ENCODE measurements around the gene ST6GALNAC5. TPM values are rescaled to one million over a fixed set of nuclear protein-coding genes. Genes with fewer than 3 reads are reported as not detected.

ST6GALNAC5 gene
- polyA plus RNA-seq, 1 donor, result 1.4 TPM

DNA sequence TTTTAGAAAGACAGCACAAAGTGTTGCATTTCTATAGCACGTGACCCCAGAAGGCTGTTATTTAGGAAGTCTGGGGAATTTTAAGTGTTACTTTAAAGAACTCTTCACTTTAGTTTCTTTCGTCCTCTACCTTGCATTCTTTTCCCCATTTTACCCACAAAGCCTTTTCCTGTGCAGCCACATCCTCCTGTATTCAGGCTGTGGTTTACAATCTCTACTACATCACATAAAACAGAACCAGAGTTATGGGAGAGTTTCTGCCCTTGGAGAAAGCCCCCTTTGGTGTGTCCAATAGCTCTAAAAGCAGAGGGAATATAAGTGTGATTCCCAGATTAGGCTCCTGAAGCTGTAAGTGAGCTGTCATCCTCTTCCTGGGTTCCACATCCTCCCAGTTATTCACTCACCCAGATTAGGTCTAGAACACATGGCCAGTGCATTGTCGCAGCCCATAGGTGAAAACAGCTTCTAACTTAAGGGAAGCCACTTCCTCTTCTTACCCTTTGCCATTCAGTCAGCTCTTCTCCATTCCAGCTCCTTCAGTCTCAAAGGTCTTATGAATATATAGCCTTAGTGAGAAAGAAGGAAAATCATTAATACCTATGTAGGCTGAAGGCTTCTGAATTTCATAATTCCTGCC, 180.8 kb downstream of the ST6GALNAC5 start:
- DNase-seq (ENCODE audit: low read depth), result no peak

DNA sequence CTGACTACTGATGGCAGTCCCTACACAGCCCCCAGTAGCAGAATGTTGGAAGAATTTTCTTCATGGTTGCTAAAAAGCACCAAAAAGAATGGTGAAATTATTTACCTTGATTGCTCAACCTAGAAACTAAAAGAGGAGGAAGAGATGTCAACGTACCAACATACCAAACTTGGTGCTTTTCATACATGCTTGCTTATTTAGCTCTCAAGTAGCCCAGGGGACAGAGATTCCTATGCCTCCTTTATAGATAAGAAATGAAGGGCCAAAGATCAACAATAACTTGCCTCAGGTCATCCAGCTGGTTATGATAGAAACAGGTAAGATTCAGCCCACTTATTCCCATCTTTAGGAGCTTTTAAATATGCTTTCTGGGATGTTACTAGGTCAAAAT, 181.3 kb downstream of the ST6GALNAC5 start:
- no peak for DNase-seq (ENCODE audit: low read depth)

- no peak for DNase-seq (ENCODE audit: low read depth)
These were observed 184.1 kb downstream of the ST6GALNAC5 start for GRCh38 chr1:77051425-77051824.

GRCh38 chr1:77056525-77056924, 189.2 kb downstream of the ST6GALNAC5 start:
- no peak for DNase-seq (ENCODE audit: low read depth)

DNA sequence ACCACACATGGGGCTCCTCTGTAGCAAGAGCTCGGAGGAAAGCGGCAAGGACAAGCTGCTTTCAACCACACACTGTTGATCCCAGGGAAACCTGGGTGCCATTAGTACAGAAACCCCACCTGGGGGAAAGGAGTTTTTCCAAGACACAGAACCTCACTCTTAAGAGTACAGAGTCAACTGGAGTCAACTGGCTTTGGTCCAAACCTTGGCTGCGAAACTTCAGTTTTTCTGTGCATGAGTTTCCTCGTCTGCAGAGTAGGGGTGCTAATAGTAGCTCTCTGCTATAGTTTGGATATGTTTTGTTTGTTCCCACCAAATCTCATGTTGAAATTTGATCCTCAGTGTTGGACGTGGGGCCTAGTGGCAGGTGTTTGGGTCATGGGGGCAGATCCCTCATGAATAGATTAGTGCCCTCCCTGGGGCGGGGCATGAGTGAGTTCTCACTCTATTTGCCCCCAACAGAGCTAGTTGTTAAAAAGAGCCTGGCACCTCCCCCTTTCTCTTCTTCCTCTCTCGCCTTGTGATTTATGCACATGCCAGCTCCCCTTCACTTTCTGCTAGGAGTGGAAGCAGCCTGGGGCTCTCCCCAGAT, 190.8 kb downstream of the ST6GALNAC5 start:
- no peak for DNase-seq (ENCODE audit: low read depth)

GRCh38 chr1:77060000-77060399, 192.7 kb downstream of the ST6GALNAC5 start:
- DNase-seq (ENCODE audit: low read depth), result no peak

GRCh38 chr1:77061162-77061561, 193.9 kb downstream of the ST6GALNAC5 start:
- no peak for DNase-seq (ENCODE audit: low read depth)

GRCh38 chr1:77063118-77063517, 195.8 kb downstream of the ST6GALNAC5 start:
- no peak for DNase-seq (ENCODE audit: low read depth)

- DNase-seq (ENCODE audit: low read depth), result no peak
These were observed 197.0 kb downstream of the ST6GALNAC5 start for GRCh38 chr1:77064246-77064645.

GRCh38 chr1:77065693-77066342, 198.5 kb downstream of the ST6GALNAC5 start:
- DNase-seq (ENCODE audit: low read depth), result no peak

GRCh38 chr1:77068013-77068412, 200.7 kb downstream of the ST6GALNAC5 start:
- DNase-seq (ENCODE audit: low read depth), result no peak

- no peak for DNase-seq (ENCODE audit: low read depth)
These were observed 209.5 kb downstream of the ST6GALNAC5 start for GRCh38 chr1:77076759-77077158.

- no peak for DNase-seq (ENCODE audit: low read depth)
These were observed 214.6 kb downstream of the ST6GALNAC5 start for GRCh38 chr1:77081834-77082233.

- no peak for DNase-seq (ENCODE audit: low read depth)
These were observed 217.2 kb downstream of the ST6GALNAC5 start for GRCh38 chr1:77084457-77084856.

GRCh38 chr1:77085109-77085508, 217.8 kb downstream of the ST6GALNAC5 start:
- no peak for DNase-seq (ENCODE audit: low read depth)

GRCh38 chr1:77089756-77090155, 222.5 kb downstream of the ST6GALNAC5 start:
- no peak for DNase-seq (ENCODE audit: low read depth)

DNA sequence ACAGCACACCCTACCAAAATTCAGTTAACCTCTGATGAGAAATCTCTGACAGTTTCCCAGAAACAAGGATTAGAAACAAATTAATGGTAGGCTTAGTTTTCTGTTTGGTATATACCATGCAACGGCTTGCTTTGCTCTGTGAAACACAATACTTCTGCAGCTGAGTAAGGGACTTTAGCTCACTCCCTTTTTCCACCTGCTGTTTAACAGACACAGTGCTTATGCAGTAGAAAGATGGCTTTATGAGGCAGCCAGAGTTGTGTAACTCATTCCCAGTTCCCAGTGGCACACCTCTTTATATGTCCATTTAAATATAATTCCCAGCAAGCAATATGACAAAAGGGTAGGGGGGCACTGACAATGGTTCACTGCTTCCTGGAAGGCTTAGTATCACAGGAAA, 228.0 kb downstream of the ST6GALNAC5 start:
- DNase-seq (ENCODE audit: low read depth), result no peak

GRCh38 chr1:77096496-77097255, 229.4 kb downstream of the ST6GALNAC5 start:
- no peak for DNase-seq (ENCODE audit: low read depth)

DNA sequence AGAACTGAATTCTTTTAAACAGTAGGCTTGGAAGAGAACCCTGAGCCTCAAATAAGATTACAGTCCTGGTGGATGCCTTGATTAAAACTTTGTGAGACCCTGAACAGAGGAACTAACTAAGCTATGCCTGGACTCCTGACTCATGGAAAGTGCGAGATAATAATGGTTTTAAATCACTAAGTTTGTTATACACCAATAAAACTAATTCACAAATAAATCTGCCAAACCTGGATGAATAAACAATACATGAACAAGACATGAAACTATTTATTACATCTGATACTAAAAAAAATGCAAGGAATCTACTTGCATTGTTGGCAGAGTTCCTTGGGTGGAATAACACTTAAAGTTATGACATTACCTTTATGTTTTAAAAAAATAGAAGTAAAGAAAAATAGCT, 233.6 kb downstream of the ST6GALNAC5 start:
- DNase-seq (ENCODE audit: low read depth), result no peak

- no peak for DNase-seq (ENCODE audit: low read depth)
These were observed 236.2 kb downstream of the ST6GALNAC5 start for GRCh38 chr1:77103486-77103885.

GRCh38 chr1:77104672-77105071, 237.4 kb downstream of the ST6GALNAC5 start:
- no peak for DNase-seq (ENCODE audit: low read depth)

Measured in forelimb muscle (tissue), 1 donor.